Colon (tissue), 2 donors: ENCODE results near the gene CLIP2.

Source experiments
- FAIRE-seq: peaks from 2 replicates; lab custom pipeline; 2012; peaks lifted over from hg19 to GRCh38; lab: Jason Lieb, UNC
- donor health status: control.
- donor health status: control.

CLIP2 gene

GRCh38 chr7:74443543-74444247, 154.5 kb downstream of the CLIP2 start:
- no peak for FAIRE-seq

GRCh38 chr7:74449144-74449543, 159.9 kb downstream of the CLIP2 start:
- no peak for FAIRE-seq

GRCh38 chr7:74449809-74450397, 160.7 kb downstream of the CLIP2 start:
- FAIRE-seq, result no peak

GRCh38 chr7:74452748-74453321, 163.6 kb downstream of the CLIP2 start:
- no peak for FAIRE-seq

GRCh38 chr7:74453322-74454011, 164.3 kb downstream of the CLIP2 start, which contains the start of gene GTF2IRD1:
TSS of gene GTF2IRD1 (plus strand) at chr7:74453906. CDS start at chr7:74508081, 54,175 bp downstream.
- no peak for FAIRE-seq

- FAIRE-seq, result no peak
Observed at GRCh38 chr7:74454021-74454924, 165.1 kb downstream of the CLIP2 start.

GRCh38 chr7:74454925-74455288, 165.7 kb downstream of the CLIP2 start:
- no peak for FAIRE-seq

- FAIRE-seq, result no peak
Observed at GRCh38 chr7:74455291-74455804, 166.1 kb downstream of the CLIP2 start.
